ENCODE results near the gene RIMBP2.

The RIMBP2 gene

DNA sequence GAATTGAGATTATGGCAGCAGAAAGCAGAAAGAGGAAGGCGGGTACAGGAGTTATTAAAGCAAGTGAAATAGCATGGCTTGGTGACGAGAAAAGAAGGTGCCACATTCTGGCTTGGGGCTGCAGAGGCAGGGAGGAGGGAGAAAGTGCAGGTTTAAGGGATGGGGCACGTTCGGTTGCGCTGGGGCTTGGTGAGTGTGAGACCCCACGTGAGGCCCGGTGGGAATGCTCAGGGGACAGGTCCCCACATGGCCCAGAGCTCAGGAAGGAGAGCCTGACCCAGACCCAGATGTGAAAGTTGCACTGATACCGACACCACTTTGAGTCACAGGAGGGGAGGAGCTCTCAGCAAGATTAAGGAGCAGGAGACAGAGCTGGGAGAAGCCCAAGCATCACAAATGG, 191.3 kb downstream of the RIMBP2 start:
- DNase-seq, result no peak

DNA sequence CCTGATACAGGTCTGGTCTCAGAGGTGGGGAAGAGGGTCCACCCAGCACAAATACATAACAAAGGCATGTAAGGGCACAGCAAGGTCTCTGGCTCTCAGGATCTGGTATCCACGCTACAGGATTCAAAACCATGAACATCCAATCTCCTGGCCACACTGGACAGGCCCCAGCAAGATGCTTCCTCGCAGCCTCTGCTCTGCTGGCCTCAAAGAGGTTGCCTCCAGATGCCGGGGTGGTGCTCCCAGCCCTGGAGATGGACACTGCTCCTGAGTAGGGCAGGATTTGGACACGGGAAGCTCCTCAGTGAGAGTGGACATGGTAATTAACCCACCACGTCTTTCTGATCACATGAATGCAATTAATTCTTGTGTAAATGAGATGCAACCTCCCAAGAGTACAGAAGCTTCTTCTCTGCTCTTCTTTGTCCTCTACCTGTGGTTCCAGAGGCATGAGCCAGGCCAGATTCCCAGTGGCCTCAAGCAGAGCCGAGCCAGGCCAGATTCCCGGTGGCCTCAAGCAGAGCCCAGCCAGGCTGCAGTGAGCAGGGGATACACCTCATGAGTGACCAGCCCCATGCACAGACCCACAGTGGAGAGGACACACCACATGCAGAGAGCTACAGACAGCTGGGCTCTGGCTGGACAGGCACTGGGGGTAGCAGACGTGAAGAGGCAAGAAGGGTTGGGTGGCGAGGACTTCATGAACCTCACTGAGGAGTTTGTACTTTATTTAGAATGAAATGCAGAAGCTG, 192.1 kb downstream of the RIMBP2 start:
- DNase-seq, result no peak

DNA sequence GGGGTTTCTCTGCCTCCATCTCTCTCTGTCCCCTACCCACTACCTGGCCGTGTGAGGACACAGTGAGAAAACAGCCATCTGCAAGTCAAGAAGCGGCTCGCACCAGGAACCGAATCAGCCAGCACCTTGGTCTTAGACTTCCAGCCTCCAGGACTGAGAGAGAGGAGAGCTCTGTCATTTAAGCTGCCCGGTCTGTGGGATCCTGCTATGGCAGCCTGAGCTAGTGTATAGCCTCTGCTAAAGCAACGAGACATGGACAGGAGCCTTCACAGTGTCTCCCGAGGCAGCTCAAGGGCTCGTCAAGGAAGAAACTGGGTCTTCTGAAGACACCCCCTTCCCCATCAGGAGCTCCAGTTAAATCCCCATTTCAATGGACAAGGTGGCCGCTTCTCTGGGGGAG, 192.9 kb downstream of the RIMBP2 start:
- DNase-seq, result no peak

DNA sequence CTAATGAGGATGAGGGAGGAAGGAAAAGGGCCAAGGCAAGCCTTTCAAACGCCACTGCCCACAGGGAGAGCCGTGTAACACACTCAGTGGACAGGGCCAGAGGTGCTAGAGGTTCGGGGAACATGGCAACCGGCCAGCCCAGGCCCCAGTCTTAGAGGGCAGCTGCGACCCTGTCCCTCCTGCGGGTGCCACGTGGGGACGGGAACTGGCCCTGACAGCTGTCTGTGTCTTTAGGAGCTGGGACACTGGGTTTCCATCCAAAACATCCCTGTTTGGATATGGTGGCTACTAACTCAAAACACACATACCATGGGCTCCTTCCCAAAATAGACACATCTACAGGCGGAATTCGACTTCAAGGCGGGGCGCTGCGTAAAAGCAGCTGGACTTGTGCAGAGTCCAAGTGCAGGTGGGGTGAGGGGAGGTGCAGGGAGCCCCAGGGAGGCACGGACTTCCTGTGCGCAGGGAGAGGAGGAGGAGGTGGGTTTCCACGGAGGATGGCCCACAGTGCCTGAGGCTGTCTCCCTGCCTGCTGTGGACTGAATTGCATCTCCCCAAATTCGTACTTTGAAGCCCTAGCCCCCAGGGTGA, 193.8 kb downstream of the RIMBP2 start:
- no peak for DNase-seq

DNA sequence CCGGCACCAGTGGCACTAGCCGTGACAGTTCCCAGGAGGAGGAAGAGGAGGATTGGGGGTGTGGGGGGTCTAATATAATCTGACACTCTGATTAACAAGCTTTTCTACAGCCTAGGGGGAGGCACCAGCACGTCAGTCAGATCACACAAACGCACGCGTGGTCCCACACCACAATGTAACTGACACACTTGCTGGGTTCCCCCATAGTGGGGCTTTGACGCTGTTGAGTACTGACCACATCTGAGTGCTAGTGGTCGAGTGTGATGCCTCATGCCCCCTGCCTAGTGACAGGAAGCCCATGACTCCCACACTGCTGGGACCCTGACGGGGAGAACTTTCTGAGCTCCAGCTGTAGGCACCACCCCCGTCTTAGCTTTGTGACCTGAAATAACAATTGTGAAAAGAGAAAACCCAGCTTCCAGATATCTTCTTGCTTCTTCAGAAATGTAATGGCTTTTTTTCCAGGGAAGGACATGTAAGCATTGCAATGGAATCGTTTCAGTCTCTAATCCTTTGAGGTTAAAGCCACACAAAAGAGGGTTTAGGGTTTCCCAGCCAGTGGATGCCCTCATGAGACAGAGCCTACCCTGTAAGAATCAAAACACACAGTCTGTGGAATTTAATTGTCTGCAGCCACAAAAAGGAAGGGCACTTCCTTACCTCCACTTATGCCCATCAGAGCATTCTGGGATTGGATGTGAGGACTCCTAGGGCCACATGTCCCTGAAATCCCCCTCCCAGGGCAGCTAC, 194.5 kb downstream of the RIMBP2 start:
- no peak for DNase-seq

DNA sequence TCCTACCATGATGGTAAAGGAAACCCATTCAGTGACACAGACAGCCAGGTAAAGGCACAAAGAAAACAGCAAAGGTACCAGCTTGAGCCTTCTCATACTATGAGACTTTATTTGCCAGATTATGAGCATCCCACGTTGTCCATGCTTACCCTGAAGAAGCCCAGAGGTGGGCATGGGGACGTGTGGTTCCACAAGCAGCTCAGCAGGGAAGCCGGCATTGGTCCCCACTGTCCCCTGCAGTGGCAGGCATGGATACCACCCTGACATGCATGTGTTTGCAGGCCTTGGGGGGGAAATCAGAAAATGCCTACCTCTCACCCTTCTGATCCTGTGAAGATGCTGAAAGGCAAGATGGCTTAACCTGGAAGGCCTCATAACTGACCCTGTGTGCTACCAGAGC, 195.3 kb downstream of the RIMBP2 start:
- DNase-seq, result no peak

DNA sequence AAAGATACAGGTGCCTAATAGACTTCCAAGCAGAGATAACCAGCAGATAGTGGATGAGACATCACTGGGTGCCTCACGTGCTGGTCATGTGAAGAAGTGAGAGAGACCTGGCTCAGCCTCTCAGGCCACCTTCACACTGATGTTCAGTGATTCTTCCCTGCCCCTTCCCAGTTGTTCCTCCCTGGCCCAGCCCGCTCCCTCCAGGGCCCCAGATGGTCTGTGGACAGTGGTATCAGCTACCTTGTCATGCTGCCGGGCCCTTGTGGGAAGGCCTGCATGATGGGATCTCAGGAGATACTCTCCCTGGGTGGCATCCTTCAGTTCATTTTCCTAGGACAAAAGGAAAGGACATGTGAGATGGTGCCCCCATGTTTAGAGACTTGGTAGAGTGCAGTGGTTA, 198.5 kb downstream of the RIMBP2 start:
- no peak for DNase-seq

DNA sequence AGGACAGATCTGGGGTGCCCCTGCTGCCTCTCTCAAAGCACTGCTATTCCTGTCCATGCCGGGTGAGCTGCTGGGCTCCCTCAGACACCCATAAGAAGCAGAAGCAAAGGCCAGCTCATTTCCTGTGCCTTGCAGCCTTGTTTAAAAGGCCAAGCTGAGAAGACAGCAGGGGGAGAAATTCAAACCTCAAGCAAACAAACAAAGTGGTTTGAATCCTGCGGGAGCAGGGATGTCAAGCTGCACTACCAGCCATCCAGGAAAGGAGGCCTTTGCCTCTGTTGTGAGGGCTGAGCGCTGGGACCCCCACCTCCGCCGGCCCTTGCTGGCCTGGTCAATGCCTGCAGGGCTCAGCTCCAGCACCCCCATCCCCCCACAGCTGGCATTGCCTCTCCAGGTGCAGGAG, 201.9 kb downstream of the RIMBP2 start:
- DNase-seq, result no peak

DNA sequence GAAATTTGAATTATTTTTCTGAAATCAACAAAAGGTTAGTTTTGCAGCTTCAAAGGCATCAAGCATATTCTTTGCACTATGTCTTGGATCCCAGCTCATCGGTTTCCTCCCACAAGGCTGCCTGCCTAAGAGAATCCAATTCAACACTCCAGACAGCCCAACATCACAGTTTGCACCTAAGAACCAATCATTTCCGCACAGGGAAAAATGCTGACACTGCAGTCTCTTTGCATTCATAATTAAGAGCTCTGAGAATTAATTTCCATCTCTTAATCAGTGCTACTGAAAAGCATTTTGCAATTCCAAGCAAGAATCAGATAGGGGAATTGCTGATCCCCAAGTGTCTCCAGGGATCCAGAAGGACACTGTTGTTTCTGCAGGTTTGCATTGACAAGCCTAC, 202.5 kb downstream of the RIMBP2 start:
- no peak for DNase-seq

DNA sequence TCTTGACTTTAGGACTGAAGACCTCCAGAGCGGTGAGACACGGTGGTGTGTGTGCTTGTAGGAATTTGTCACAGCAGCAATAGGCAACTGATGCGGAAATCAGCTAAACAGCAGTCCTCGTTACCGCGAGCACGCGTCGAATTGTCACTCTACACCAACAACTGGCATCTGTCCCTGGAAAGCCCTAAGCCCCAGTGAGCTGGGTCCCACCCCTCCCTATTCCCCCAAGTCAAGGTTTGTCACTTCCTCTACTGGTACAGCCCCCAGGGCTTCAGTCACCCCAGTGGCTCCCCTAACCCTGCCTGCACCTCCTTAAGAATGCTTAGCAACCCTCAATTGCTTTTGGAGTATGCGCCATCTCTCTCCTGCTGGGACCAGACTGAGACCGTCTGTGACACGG, 204.8 kb downstream of the RIMBP2 start:
- DNase-seq, result no peak

DNA sequence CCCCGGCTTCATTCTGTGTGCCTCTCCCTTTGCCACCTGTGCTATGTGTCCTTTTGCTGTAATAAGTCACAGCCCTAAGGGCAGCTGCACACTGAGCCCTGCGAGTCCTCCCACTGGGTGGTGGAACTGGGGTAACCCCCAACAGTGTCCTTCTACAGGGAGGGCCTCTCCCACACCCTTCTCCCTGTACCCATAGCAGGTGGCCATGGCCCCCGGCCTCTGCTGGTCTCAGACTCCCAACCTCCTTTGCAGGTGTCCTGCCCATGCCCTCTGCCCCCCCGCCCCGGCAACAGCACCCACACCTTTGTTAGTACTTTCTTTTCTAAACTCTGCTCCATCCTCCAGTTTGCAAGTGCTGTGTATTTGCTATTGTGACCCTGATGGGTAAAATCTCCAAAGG, 206.6 kb downstream of the RIMBP2 start:
- DNase-seq, result no peak

DNA sequence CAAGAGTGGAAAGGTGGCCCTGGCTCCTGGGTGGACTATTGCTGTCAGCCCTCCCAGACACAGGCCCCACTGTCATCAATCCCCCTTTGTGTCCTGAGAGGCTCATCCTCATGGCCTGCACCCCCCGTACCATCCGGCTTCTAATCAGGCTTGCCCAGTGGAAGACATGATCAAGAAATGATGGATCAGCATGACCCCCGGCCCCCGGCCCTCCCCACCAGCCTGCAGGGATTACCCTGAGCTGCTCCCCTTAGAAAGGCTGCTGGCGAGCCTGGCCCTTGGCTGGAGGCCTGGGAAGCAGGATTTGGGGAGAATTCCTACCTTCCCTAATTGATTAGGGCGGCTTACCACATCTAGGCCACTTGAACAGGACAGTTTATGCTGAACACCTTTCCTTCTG, 207.3 kb downstream of the RIMBP2 start:
- DNase-seq, result no peak

DNA sequence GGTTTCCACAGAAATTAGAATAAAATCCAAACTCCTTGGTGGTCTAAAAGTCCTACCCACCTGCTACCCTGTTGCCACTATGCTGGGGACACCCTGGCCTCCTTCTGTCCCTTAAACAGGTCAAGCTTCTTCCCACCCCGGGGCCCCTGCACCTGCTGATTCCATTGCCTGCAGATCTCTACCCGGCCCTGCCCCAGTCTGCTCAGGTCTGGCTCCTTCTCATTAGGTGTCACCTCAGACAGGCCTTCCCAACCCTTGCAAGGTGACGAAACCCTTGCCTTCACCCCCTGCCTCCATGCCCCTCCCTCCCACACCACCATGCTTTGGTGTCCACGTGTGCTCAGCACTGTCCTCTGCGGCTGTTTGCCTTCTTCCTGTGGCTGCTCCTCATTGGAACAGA, 207.8 kb downstream of the RIMBP2 start:
- DNase-seq, result no peak

DNA sequence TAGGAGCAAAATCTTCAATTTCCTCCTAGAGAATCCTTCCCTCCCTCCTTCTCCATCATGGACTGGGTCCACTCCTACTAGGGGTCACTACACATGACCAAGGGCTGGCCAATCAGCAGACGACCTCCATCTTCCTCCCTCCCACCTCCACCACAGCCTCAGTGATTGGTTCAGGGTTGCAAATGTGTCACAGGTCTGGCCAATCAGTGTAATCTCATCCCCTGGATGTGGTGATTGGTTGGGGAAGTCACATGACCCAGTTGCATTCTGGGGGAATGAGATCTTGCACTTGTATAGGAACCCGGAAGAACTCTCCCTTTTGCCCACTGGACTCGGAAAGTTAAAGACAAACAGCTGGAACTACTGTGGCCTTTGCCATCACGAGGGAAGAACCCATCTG, 209.3 kb downstream of the RIMBP2 start:
- DNase-seq, result no peak

DNA sequence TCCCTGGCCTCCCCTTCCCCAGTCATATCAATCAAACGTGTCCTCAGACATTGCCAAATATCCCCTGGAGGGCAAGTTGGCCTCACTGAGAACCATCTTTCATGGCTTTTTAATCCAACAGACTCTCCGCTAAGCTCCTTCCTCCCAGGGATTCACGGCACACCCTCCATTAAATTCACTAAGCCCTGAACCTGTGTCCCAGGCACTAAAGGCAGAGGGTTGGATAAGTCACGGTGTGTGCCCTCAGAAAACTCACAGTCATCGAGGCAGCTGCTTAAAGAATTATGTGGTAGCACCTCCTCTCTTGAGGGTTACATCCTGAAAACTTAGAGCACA, 211.3 kb downstream of the RIMBP2 start:
- no peak for DNase-seq

DNA sequence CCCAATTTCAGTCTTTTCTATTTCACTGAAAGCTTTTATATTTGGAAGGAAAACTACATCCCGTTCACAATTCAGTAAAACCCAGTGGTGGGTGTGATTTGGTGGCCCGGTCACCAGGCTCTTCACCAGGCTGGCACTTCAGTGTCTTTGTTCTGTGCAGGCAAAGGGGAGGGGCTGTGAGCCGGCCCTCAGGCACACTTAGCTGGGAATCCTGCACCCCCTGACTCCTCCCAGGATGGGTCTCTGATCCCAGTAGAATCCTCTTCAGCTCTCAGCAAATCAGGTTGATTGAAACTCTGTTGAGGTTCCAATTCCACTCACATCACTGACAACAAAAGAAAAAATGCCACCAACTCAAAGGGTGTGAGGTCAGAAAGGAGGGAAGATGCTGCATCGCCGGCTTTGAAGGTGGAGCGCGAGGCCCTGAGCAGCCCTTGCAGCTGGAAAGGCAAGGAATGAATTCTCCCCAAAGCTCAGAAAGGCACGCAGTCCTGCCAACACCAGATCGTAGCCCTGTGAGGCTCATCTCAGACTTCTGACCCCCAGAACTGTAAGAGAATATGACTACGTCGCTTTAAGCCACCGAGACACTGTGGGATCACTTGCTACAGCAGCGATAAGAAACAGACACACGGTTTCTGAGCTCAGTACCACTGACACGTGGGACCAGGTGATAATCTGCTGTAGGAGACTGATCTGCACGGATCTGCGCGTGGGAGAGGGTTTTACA, 211.8 kb downstream of the RIMBP2 start:
- no peak for DNase-seq

DNA sequence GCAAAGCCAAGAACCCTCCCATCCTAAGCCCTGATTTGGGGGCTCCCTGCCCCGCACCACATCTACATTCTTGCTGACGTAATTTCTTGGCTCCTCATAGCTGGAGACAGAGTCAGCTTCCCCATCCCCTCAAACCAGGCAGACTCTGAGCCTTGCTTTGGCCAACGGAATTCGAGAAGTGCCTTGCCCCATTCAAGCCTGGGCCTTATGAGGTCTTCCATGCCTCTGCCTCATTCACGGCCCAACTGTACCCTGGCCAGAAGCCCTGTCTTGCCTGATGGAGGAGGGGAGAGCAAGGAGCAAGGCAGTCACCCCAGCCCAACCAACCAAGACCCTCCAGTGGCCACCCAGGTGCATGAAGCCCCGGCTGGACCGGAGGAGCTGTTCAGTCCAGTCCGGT, 214.3 kb downstream of the RIMBP2 start:
- no peak for DNase-seq

DNA sequence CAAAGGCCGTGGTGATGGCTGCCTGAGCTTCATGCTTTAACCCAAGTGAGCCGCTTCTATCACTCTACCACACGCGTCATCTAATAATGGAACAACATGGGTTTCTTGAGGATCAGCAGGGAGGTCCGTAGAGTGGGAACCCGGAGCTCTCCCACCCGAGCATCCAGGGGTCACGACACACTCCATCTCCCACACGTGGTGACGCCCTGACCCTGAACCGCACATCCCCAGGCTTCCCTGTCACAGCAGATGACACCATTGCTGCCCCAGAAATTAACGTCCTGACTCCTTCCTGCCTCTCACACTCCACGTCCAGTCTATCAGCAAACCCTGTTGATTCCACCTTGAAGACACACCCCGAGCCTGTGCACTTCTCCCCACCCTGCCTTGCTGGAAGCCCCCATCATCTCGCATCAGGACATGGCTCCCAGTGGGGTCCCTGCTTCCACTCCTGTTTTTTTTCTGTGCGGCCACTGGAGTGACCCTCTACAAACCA, 215.2 kb downstream of the RIMBP2 start:
- no peak for DNase-seq

DNA sequence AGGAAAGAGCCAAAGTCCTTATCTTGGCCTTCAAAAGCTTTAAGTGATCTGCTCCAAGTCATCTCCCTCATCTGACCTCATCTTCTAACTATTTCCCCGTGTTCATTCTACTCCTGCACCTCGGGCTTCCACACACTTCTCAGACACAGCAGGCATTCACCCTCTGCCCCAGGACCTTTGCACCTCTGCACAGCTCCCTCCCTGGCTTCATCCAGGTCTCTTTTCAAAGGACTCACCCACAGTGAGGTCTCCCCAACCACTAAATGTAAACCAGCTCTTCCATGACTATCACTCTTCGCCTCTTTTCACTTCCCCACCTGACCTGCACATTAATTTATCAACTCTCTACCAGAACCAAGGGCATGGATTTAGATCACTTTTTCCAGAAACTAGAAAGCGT, 216.6 kb downstream of the RIMBP2 start:
- no peak for DNase-seq

DNA sequence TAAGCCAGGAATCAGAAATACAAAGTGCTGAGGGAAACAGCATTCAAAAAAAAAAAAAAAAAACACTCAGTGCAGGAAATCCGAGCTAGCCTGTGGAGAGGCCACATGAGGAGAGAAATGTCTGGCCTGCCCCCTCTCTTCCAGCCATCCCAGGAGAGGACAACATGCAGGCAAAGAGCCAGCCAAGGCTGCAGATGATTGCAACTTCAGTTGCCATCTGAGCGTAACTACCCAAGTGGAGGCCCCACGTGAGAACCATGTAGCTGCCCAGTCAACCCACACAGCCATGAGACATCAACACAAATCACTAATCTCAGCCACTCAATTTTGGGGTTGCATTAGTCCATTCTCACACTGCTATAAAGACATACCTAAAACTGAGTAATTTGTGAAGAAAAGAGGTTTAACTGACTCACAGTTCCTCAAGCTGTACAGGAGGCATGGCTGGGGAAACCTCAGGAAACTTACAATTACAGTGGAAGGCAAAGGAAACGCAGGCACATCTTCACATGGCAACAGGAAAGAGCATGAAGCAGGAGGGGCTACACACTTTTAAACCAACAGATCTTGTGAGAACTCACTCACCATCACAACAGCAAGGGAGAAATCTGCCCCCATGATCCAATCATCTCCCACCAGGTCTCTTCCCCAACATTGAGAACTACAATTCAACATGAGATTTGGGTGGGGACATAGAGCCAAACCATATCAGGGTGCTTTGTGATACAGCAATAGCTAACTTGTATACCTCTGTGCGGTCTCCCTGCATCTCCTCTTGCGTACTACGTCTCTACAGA, 217.3 kb downstream of the RIMBP2 start:
- DNase-seq, result no peak

DNA sequence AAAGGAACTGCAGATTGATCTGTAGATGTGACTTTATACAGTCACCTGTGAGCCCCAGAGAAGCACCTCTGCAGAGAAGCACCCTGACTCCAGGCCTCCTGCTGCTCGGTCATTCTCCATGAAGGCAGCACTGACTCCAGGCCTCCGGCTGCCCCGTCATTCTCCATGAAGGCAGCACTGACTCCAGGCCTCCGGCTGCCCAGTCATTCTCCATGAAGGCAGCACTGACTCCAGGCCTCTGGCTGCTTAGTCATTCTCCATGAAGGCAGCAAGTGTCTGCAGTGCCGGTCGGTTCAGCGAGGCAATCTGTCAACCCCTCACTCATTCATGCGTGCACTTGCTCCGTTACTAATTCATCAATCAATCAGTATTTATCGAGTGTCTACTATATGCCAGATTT, 218.1 kb downstream of the RIMBP2 start:
- no peak for DNase-seq

DNA sequence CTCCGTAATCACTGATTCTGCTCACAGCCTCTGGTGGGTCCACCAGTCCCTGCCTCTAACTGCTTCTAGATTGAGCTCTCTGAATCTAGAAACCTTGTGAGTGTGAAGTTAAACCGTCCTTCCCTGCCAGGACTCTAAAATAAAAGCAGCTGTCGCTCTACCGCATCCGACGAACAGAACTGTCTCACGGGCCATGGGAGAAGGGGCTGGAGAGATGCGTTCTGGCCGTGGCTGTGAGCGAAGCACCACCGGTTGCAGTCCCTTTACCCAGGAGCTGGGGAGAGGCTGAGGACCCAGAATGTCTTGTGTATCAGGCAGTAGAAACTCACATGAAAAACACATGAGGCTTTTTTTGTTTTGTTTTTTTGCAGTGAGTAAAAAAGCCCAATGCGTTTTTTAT, 218.8 kb downstream of the RIMBP2 start:
- no peak for DNase-seq
